HG03159 (cell line): Measurements from ENCODE around the gene WRAP73.

Experiments
- ATAC-seq: cut with Tn5 transposase; IDR thresholded peaks from one replicate; pipeline ENCODE4 v1.9.1; 2021; ENCODE audit warnings: mild to moderate bottlenecking, moderate library complexity; ENCODE audit not compliant: unreplicated experiment

WRAP73 gene

DNA sequence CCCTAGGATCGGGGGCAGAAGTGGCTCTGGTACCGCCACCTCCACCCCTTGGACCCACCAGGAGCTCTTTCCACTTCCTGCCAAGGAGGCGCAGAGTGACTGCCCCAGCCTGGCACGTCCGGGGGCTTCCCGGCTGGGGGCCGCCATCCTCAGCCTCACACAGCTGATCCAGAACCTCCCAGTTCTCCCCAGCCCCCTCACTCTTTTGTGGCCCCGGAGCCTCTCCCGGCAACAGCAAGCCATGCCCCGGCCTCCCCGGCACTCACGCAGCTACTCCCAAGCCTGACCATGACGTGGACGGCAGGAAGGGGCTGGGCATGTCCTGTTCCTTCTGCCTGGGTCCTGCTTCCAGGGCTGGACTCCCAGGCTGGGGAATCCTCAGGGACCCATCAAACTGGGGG lies 19.5 kb upstream of the WRAP73 start:
- no peak for ATAC-seq

GRCh38 chr1:3668585-3669300 lies 18.8 kb upstream of the WRAP73 start:
- ATAC-seq = no peak

GRCh38 chr1:3668148-3668547 lies 18.2 kb upstream of the WRAP73 start:
- no peak for ATAC-seq

DNA sequence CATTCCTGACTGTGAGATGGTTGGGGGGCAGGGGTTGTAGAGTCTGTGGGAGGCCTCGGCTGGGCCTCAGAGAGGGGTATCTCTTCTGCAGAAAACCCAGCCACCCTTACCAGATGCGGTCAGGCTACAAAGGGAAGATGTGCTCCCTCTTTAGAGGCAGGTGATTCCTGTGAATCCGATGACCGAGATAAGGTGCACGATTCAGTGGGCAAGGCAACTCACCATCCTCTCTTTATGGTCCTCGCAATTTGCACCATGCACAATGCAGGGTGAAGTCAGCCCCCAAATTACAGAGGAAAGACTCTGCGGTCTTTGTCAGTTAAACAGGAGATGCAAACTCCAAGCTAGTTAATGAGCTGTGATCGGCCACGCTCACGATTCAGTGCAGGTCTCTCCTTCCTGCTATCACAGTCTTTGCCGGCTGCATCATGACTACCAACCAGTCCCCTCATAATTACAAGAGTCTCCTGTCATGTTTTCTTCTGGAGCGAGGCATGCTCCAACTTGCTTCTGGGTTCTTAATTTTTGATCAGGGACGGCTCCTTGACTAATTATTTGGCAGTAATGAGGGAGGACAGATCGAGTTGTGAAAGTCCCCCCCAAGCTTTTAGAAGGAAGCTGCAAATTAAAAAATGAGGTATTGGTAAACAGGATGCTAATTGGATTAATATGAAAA lies 14.9 kb upstream of the WRAP73 start:
- ATAC-seq = no peak

- no peak for ATAC-seq
Observed at GRCh38 chr1:3663999-3664699, 14.2 kb upstream of the WRAP73 start.

GRCh38 chr1:3662080-3662671 lies 12.3 kb upstream of the WRAP73 start:
- no peak for ATAC-seq

DNA sequence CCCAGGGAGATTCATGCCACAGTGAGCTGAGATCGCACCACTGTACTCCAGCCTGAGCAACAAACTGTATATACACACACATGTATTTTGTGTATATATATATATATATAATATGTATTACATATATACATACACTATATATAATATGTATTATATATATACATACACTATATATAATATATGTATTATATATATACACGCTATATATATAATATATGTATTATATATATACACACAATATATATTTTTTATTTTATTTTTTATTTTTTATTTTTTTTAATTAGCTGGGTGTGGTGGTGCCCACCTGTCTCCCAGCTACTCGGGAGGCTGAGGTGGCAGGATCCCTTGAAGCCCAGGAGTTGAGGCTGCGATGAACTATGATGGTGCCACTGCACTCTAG lies 11.7 kb upstream of the WRAP73 start:
- ATAC-seq = no peak

GRCh38 chr1:3660704-3661103 lies 10.8 kb upstream of the WRAP73 start:
- ATAC-seq = no peak

DNA sequence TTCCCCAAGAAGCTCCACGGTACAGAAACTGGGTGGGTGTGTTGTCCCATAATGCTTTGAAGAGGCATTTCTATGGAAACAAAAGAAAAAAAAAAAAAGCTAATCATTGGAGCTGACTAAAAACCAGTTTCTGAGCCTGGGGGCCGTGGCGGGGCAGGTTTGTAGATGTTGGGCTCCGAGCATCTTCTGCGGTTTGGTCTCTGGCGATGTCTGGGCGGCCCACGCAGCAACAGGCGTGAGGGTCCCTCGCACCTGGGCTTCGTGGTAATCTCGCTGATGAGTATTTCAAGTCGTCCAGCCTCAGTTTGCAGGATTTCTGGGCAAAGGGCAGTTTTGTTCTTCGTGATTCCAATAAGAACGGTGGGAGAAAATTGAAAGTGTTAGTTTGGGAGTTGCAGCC lies 9.2 kb upstream of the WRAP73 start:
- no peak for ATAC-seq

- ATAC-seq = no peak
Observed at GRCh38 chr1:3658231-3658615, 8.3 kb upstream of the WRAP73 start.

DNA sequence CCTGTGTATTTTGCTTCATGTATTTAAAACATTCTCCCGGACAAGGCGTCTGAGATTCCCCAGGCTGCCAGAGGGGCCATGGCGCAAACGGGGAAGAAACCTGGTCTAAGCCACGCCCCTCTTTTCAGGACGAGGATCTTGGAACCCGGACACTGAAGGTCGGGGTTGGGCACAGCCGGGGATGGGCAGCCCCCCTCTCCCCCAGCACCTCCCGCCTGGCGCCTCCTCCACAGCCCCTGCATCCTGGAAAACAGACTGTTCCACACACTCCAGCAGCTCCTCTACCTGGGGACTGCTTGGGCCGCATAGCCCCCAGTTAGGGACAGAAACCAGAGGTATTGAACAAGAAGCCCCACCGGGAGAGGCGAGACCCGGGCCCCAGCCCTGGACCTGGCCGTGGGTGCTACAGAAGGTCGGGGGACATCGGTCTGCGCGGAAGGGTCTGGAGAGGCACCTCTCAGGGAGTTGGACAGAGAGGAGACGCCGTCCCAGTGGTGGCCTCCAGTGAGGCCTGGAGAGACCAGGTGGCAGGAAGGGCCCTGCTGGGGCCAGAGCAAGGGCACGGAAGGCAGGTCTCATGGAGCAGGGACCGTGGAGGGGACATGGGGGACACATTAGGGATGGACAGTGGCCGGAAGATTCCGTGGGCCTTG lies 7.8 kb upstream of the WRAP73 start:
- no peak for ATAC-seq

- peak; percentile 21 for ATAC-seq
Observed at GRCh38 chr1:3657096-3657475, 7.2 kb upstream of the WRAP73 start.

GRCh38 chr1:3656450-3657095 lies 6.7 kb upstream of the WRAP73 start:
- peak; percentile 72 for ATAC-seq

- ATAC-seq = no peak
Observed at GRCh38 chr1:3654549-3655281, 4.8 kb upstream of the WRAP73 start.

DNA sequence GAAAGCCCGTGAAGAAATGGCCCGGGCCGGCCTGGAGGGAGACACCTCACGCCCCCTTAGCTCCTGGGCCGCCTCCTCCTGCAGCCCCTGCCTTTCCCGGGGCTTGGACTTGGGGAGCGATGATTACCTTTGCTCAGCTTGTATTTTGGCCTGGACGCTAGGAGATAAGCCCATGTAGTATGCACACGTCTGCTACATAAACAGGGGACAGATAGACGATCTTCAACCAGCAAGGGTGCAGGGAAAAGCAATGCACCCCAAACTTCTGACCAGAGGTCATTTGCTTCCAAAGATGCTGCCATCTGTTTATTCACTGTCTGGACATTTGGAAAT lies 3.3 kb upstream of the WRAP73 start:
- ATAC-seq = no peak

DNA sequence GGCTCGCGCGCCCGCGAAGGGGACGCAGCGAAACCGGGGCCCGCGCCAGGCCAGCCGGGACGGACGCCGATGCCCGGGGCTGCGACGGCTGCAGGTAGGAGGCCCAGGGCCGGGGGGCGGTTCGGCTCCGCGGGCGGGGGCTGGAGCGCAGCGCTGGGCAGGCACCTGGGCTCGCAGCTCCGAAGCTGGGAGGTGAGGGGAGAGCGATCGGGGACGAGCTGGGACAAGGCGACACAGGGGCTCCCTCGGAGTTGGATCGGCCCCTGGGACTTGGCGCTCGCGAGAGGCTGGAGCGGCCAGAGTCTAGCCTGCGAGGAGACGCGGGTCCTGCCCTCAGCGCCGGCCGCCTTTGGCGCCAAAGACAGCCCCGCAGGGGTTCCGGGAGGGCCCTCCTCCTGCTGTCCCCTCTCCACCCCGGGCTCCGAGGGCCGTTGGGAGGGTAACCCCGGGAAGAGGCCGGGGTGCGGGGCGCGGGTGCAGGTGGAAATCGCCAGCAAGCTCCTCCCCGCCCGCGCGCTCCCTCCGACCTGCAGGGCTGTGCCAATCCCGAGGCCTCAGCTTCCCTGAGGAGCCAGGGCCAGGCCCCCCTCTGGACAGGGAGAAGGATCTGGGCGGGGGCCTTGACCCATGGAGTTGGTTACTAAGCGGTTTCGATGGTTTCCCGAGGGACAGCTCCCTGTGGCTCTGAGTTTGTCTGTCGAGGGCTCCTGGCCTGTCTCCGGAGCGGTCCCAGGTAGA lies 2.8 kb upstream of the WRAP73 start:
- no peak for ATAC-seq

GRCh38 chr1:3651930-3652547 lies 2.1 kb upstream of the WRAP73 start, which contains the start of gene TP73:
Gene TP73, plus strand, starts transcription at chr1:3652516. Its CDS starts 29,850 bp downstream, at chr1:3682366.
- ATAC-seq = no peak

- ATAC-seq = no peak
Observed at GRCh38 chr1:3651026-3651929, 1.4 kb upstream of the WRAP73 start.
